HEK293T (cell line): Measurements from ENCODE around the gene CAGE1.

Source experiments
- CTCF ChIA-PET: fragments of 350-600 bp; formaldehyde crosslinking; extraction: SDS; loops from one replicate; lab custom pipeline; 2021; ENCODE audit warnings: antibody characterized with exemption, inconsistent platforms; lab: Yijun Ruan, JAX
- POLR2A ChIA-PET: fragments of 350-600 bp; formaldehyde crosslinking; extraction: SDS; loops from one replicate; lab custom pipeline; 2020; ENCODE audit warnings: antibody characterized with exemption, inconsistent platforms; lab: Yijun Ruan, JAX
- DNase-seq: peaks from one replicate; pipeline ENCODE4 v3.0.0; 2012; ENCODE audit warnings: mixed read lengths; ENCODE audit errors: extremely low spot score
- ARNT ChIP-seq: fragments of 450-650 bp; IDR thresholded peaks from 2 replicates; pipeline ENCODE4 v1.6.1; 2017; ENCODE audit warnings: mild to moderate bottlenecking
- BHLHE40 ChIP-seq: fragments of 450-650 bp; IDR thresholded peaks from 2 replicates; pipeline ENCODE4 v1.6.1; 2016; ENCODE audit warnings: mild to moderate bottlenecking, moderate library complexity, borderline replicate concordance
- CTBP1 ChIP-seq: fragments of 450-650 bp; IDR thresholded peaks from 2 replicates; pipeline ENCODE4 v1.6.1; 2016; ENCODE audit warnings: borderline replicate concordance
- ELF4 ChIP-seq: fragments of 450-650 bp; IDR thresholded peaks from 2 replicates; pipeline ENCODE4 v1.6.1; 2017; ENCODE audit warnings: antibody characterized with exemption
- FOXA1 ChIP-seq: fragments of 450-650 bp; IDR thresholded peaks from 2 replicates; pipeline ENCODE4 v1.6.1; 2016; ENCODE audit warnings: mild to moderate bottlenecking
- FOXK2 ChIP-seq: fragments of 450-650 bp; IDR thresholded peaks from 2 replicates; pipeline ENCODE4 v1.6.1; 2016; ENCODE audit warnings: mild to moderate bottlenecking
- FOXM1 ChIP-seq: fragments of 450-650 bp; IDR thresholded peaks from 2 replicates; pipeline ENCODE4 v1.6.1; 2017; ENCODE audit warnings: mild to moderate bottlenecking, borderline replicate concordance
- HDGF ChIP-seq: fragments of 450-650 bp; IDR thresholded peaks from 2 replicates; pipeline ENCODE4 v1.6.1; 2017; ENCODE audit warnings: antibody characterized with exemption, borderline replicate concordance
- L3MBTL2 ChIP-seq: fragments of 450-650 bp; conservative IDR thresholded peaks from 2 replicates; pipeline ENCODE4 v1.6.1; 2016; ENCODE audit warnings: mild to moderate bottlenecking
- LEF1 ChIP-seq: fragments of 450-650 bp; IDR thresholded peaks from 2 replicates; pipeline ENCODE4 v1.6.1; 2017; ENCODE audit warnings: mild to moderate bottlenecking, borderline replicate concordance
- NFRKB ChIP-seq: fragments of 450-650 bp; IDR thresholded peaks from 2 replicates; pipeline ENCODE4 v1.6.1; 2016; ENCODE audit warnings: mild to moderate bottlenecking, moderate library complexity
- PKNOX1 ChIP-seq: fragments of 450-650 bp; IDR thresholded peaks from 2 replicates; pipeline ENCODE4 v1.6.1; 2016
- SP1 ChIP-seq: fragments of 450-650 bp; IDR thresholded peaks from 2 replicates; pipeline ENCODE4 v1.6.1; 2017
- SUZ12 ChIP-seq: fragments of 450-650 bp; IDR thresholded peaks from 2 replicates; pipeline ENCODE4 v1.6.1; 2016; ENCODE audit warnings: mild to moderate bottlenecking
- TARDBP ChIP-seq: fragments of 450-650 bp; IDR thresholded peaks from 2 replicates; pipeline ENCODE4 v1.6.1; 2016
- ZNF384 ChIP-seq: fragments of 450-650 bp; IDR thresholded peaks from 2 replicates; pipeline ENCODE4 v1.6.1; 2016

Gene CAGE1

GRCh38 chr6:7411328-7411727, 21.8 kb upstream of the CAGE1 start:
- ChIA-PET POLR2A (no interaction called here), CTCF (no interaction called here)
- TF ChIP-seq FOXK2 = no peak
- TF ChIP-seq SP1 = no peak
- no peak for TF ChIP-seq L3MBTL2
- TF ChIP-seq ELF4 = no peak
- TF ChIP-seq PKNOX1 = no peak
- no peak for TF ChIP-seq FOXA1
- no peak for TF ChIP-seq LEF1
- TF ChIP-seq HDGF = no peak
- no peak for TF ChIP-seq SUZ12
- no peak for TF ChIP-seq FOXM1
- TF ChIP-seq CTBP1 = no peak
- no peak for TF ChIP-seq BHLHE40
- TF ChIP-seq ZNF384 = no peak
- TF ChIP-seq TARDBP = no peak
- no peak for TF ChIP-seq ARNT
- no peak for TF ChIP-seq NFRKB
- no peak for DNase-seq

- TF ChIP-seq NFRKB (no peak), HDGF (no peak), ELF4 (no peak), SP1 (no peak), L3MBTL2 (no peak), LEF1 (no peak), ZNF384 (no peak), FOXA1 (no peak), ARNT (no peak), TARDBP (no peak), FOXK2 (no peak), BHLHE40 (no peak), FOXM1 (no peak), PKNOX1 (no peak), CTBP1 (no peak), SUZ12 (no peak)
- no peak for DNase-seq
- ChIA-PET POLR2A (no interaction called here), CTCF (no interaction called here)
Measured at GRCh38 chr6:7410851-7411250, 21.3 kb upstream of the CAGE1 start.

GRCh38 chr6:7409740-7410139, 20.2 kb upstream of the CAGE1 start:
- ChIA-PET CTCF (no interaction called here), POLR2A (no interaction called here)
- DNase-seq = no peak
- TF ChIP-seq HDGF (no peak), ARNT (no peak), LEF1 (no peak), BHLHE40 (no peak), FOXA1 (no peak), ELF4 (no peak), FOXM1 (no peak), SUZ12 (no peak), NFRKB (no peak), ZNF384 (no peak), CTBP1 (no peak), FOXK2 (no peak), TARDBP (no peak), L3MBTL2 (no peak), SP1 (no peak), PKNOX1 (no peak)

GRCh38 chr6:7406743-7407142, 17.2 kb upstream of the CAGE1 start:
- TF ChIP-seq BHLHE40 (no peak), PKNOX1 (no peak), SUZ12 (no peak), FOXK2 (no peak), SP1 (no peak), TARDBP (no peak), ZNF384 (no peak), L3MBTL2 (no peak), CTBP1 (no peak), LEF1 (no peak), NFRKB (no peak), FOXM1 (no peak), ARNT (no peak), FOXA1 (no peak), ELF4 (no peak)
- ChIA-PET POLR2A (no interaction called here), CTCF (no interaction called here)
- no peak for DNase-seq

GRCh38 chr6:7404546-7404945, 15.0 kb upstream of the CAGE1 start:
- no peak for TF ChIP-seq ZNF384
- TF ChIP-seq SP1 = no peak
- TF ChIP-seq FOXA1 = no peak
- TF ChIP-seq CTBP1 = no peak
- TF ChIP-seq NFRKB = no peak
- TF ChIP-seq PKNOX1 = no peak
- no peak for TF ChIP-seq L3MBTL2
- TF ChIP-seq SUZ12 = no peak
- TF ChIP-seq FOXK2 = no peak
- no peak for TF ChIP-seq LEF1
- no peak for TF ChIP-seq TARDBP
- TF ChIP-seq HDGF = no peak
- TF ChIP-seq FOXM1 = no peak
- no peak for TF ChIP-seq ARNT
- CTCF ChIA-PET = no interaction called here
- DNase-seq = no peak
- POLR2A ChIA-PET = interaction anchor here (0.6 to 0.9 kb wide), 2 partner anchors 10 to 13 kb away, joined by 3 read pairs; no protein-coding TSS in a partner anchor
